AG09309 (cell line): ENCODE data around the gene GP5.

ENCODE experiments used
- DNase-seq: peaks from one replicate; pipeline ENCODE4 v3.0.0-alpha.2; 2010; ENCODE audit warnings: low read depth
- H3K4me3 ChIP-seq: 2 replicates; pipeline ENCODE4 v1.5.1; 2011; ENCODE audit warnings: mild to moderate bottlenecking, low read depth, low read length, moderate library complexity; ENCODE audit not compliant: control insufficient read depth
- CTCF ChIP-seq: IDR thresholded peaks from 2 replicates; pipeline ENCODE4 v1.5.1; 2011; ENCODE audit warnings: mild to moderate bottlenecking, low read depth, low read length, inconsistent platforms; ENCODE audit not compliant: insufficient read depth, control insufficient read depth; ENCODE audit errors: missing control alignments

The GP5 gene

GRCh38 chr3:194364314-194364651, 34.8 kb downstream of the GP5 start:
- no peak for DNase-seq
- no peak for TF ChIP-seq CTCF
- H3K4me3 ChIP-seq: no peak overlapping the region

- no peak for DNase-seq
- no peak overlapping the region for H3K4me3 ChIP-seq
- TF ChIP-seq CTCF: no peak
Measured at GRCh38 chr3:194360568-194360967, 38.5 kb downstream of the GP5 start.

- H3K4me3 ChIP-seq: no peak overlapping the region
- no peak for TF ChIP-seq CTCF
- DNase-seq: no peak
Measured at GRCh38 chr3:194357681-194358080, 41.4 kb downstream of the GP5 start.

- no peak overlapping the region for H3K4me3 ChIP-seq
Measured at GRCh38 chr3:194355379-194355778, 43.7 kb downstream of the GP5 start.

GRCh38 chr3:194354315-194354714, 44.8 kb downstream of the GP5 start:
- no peak overlapping the region for H3K4me3 ChIP-seq
- no peak for TF ChIP-seq CTCF
- no peak for DNase-seq

More at GRCh38 chr3:194355379-194355778, 43.7 kb downstream of the GP5 start:
- DNase-seq: no peak
- TF ChIP-seq CTCF: no peak

GRCh38 chr3:194352667-194353246, 46.3 kb downstream of the GP5 start:
- no peak for DNase-seq
- no peak overlapping the region for H3K4me3 ChIP-seq
- no peak for TF ChIP-seq CTCF
